COLO829 (cell line): ENCODE results near the gene C12orf57.

Source experiments
- DNase-seq: peaks from one replicate; pipeline ENCODE4 v3.0.0; 2012; ENCODE audit warnings: low spot score

Gene C12orf57

DNA sequence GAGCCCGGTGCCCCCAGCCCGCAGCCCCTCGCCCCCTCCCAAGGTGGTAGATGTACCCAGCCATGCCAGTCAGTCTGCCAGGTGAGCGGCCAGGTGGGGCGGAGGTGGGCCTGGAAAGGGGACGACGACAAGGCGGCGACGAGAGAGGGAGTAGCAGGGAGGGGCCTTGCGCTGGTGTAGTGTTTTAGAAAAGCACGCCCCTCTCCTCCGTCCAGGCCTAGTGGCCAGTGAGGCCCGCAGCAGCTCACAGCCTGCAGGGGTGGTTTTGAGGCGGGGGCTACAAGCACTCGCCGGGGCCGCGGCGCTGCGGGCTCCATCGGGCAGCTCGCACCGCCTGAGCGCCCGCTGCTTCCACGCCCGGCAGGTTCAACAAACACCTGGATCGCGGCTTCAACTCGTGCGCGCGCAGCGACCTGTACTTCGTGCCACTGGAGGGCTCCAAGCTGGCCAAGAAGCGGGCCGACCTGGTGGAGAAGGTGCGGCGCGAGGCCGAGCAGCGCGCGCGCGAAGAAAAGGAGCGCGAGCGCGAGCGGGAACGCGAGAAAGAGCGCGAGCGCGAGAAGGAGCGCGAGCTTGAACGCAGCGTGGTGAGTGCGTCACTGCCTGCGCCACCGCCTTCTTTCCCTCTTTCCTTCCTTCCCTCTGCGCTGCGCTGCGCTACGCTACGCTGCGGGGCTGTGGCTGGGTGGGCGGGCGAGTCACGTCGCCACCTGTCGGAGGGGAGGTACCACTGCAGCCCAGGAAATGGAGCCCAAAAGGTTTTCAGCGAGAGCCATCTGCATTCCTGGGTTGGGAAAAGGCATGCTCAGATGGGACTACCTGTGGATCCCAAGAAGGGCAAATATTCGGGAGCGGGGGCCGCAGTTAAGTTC, 6.1 kb upstream of the C12orf57 start:
- DNase-seq, result peak; percentile 81

DNA sequence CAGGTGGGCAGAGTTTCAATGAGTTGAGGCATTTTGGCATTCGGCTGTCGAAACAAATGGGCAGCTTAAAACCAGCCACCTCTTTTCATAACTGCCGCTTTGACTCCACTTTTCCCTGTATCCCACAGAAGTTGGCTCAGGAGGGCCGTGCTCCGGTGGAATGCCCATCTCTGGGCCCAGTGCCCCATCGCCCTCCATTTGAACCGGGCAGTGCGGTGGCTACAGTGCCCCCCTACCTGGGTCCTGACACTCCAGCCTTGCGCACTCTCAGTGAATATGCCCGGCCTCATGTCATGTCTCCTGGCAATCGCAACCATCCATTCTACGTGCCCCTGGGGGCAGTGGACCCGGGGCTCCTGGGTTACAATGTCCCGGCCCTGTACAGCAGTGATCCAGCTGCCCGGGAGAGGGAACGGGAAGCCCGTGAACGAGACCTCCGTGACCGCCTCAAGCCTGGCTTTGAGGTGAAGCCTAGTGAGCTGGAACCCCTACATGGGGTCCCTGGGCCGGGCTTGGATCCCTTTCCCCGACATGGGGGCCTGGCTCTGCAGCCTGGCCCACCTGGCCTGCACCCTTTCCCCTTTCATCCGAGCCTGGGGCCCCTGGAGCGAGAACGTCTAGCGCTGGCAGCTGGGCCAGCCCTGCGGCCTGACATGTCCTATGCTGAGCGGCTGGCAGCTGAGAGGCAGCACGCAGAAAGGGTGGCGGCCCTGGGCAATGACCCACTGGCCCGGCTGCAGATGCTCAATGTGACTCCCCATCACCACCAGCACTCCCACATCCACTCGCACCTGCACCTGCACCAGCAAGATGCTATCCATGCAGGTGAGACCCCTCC, 5.2 kb upstream of the C12orf57 start:
- DNase-seq, result no peak

- no peak for DNase-seq
Measured at GRCh38 chr12:6939191-6939540, 4.7 kb upstream of the C12orf57 start.

DNA sequence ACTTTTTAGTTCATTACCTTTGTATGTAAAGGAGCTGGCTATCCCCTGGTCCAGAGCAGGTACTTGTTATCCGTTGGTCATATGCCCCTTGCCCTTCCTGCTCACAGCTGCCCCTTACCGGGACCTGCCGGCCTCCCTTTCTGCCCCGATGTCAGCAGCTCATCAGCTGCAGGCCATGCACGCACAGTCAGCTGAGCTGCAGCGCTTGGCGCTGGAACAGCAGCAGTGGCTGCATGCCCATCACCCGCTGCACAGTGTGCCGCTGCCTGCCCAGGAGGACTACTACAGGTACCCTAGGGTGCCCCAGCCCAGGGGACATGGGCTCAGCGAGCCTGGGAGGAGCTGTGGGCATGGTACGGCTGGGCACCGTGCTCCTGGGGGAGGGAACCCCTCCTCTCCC, 2.6 kb upstream of the C12orf57 start:
- DNase-seq, result no peak

- no peak for DNase-seq
Measured at GRCh38 chr12:6941782-6942181, 2.0 kb upstream of the C12orf57 start.

- DNase-seq, result no peak
Measured at GRCh38 chr12:6942331-6942665, 1.5 kb upstream of the C12orf57 start.

DNA sequence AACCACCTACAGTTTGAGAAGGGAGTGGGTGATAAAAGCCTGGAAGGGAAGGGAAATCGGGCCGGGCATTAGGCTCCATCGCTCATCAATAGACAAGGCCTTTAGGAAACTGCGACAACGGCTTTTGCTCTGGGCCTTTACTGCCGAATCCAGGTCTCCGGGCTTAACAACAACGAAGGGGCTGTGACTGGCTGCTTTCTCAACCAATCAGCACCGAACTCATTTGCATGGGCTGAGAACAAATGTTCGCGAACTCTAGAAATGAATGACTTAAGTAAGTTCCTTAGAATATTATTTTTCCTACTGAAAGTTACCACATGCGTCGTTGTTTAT, 467 bp upstream of the C12orf57 start:
- peak; percentile 92 for DNase-seq

DNA sequence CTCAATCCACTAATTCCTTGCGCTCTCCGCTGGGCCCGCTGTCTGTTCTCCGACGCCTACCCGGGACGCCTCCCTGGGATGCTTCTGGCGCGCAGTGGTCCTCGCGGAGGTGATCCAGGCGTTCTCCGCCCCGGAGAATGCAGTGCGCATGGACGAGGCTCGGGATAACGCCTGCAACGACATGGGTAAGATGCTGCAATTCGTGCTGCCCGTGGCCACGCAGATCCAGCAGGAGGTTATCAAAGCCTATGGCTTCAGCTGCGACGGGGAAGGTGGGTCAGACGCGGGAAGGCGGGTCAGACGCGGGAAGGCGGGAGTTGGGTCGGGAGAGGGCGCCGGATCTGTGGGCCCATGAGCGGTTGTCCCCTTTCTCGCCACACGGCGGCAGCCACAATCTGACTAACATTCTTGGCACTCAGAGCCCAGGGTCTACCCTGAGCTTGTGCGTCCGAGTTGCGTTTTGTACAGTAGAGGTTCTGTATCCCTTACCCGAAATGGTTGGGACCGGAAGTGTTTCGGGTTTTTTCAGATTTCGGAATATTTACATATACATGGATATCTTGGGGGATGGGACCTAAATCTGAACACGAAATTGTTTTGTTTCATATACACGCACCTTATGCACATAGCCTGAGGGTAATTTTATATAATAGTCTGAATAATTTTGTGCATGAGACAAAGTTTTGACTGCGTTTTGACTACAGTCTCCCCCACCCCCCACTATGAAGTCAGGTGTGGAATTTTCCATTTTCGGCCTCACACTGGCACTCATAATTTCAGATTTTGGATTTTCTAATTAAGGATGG, 762 bp downstream of the C12orf57 start:
- peak; percentile 85 for DNase-seq

DNA sequence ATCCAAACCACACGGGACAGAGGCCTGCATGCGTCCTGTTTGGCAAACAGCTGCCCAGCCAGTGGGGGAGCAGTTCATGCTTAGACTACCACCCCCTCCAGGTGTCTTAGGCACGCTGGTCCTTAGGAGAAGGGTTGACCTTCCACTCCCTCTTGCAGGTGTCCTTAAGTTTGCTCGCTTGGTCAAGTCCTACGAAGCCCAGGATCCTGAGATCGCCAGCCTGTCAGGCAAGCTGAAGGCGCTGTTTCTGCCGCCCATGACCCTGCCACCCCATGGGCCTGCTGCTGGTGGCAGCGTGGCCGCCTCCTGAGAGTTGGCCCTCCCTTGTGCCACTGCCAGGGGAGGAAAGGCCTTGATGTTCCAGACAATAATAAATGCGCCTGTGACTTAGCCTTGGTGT, 1.8 kb downstream of the C12orf57 start:
- DNase-seq, result no peak

DNA sequence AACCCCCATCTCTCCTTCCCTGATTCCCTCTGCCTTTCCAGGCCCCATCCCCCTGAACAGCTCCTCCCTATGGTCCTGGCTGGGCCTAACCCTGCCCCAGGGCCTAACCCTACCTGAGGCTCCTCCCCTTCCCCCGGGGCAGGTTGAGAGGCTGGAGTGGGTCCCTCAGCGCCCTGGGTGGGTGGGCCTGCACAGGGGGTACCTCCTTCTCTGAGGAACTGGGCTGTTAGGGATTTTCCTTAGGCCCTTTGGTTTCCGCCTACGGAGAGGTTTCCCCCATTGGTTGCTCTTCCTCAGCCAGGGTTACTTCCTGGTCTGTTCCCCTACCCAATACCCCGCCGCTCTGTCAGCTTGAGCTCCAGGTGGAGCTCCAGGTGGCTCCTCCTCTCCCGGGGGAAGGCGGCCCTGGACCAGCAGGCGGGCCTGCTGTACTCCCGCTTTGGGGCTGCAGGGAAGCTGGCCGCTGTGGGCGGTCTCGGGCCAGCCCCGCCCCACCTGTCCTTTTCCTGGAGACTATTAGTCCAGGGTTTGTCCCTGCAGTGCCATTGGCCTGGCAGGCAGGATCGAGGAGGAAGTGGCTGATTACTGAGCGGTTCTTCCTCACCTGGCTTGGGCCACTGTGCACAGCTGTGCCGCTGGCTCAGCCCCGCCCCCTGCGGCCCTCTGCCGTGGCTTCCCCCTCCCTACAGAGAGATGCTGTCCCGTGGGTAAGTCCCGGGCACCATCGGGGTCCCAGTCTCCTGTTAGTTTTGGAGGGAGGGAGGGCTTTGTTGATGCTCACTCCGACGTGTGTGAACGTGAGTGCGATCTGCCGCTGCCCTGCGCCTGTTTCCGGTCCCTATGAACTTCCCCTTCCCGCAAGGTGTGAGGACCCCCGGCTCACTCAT, 2.5 kb downstream of the C12orf57 start:
- no peak for DNase-seq

- no peak for DNase-seq
Measured at GRCh38 chr12:6946920-6947374, 3.1 kb downstream of the C12orf57 start.

DNA sequence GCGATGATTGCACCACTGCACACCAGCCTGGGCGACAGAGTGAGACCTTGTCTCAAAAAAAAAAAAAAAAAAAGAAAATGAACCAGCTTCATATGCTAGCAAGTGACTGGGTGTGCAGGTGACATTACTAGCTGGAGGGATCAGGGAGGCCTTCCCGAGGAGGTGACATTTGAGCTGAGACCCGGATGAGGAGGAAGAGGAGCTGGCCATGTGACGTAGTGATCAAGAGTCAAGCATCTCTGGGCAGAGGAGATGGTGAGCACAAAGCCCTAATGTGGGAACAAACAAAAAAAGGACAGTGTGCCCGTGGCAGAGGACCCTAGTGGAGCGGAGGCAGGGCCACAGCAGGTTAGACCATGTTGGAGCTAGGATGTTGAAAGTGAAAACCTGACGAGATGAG, 3.8 kb downstream of the C12orf57 start:
- no peak for DNase-seq

GRCh38 chr12:6948873-6949594, 5.2 kb downstream of the C12orf57 start:
- no peak for DNase-seq

- no peak for DNase-seq
Measured at GRCh38 chr12:6950401-6950801, 6.6 kb downstream of the C12orf57 start.

DNA sequence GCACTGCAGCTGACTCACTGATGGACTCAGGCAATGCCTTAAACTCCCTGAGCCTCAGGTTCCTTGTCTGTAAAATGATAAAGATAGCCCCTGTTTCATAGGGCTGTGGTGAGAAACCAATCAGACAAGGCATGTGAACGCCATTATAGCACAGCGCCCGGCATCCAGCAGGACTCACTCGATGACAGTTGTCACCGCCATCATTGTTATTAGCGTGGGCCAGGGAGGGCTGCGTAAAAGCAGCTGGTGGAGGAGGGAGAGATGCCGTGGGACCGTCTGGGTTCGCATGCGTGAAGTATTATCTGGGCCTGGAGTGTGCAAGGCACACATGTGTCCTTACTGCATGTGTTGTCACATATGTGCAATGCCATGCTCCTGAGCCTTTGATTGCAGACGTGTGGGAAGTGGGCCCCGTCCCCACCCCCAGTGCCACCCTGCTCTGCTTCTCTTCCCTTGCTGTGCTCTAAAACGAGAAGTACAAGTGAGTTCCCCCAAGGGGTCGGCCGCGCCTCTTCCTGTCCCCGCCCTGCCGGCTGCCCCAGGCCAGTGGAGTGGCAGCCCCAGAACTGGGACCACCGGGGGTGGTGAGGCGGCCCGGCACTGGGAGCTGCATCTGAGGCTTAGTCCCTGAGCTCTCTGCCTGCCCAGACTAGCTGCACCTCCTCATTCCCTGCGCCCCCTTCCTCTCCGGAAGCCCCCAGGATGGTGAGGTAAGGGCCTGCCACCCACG, 7.2 kb downstream of the C12orf57 start, which contains the start of gene PTPN6:
TSS of gene PTPN6 (plus strand) at position 546 of the 730 bp plus-strand sequence. CDS start at position 703, 157 bp downstream.
- no peak for DNase-seq

DNA sequence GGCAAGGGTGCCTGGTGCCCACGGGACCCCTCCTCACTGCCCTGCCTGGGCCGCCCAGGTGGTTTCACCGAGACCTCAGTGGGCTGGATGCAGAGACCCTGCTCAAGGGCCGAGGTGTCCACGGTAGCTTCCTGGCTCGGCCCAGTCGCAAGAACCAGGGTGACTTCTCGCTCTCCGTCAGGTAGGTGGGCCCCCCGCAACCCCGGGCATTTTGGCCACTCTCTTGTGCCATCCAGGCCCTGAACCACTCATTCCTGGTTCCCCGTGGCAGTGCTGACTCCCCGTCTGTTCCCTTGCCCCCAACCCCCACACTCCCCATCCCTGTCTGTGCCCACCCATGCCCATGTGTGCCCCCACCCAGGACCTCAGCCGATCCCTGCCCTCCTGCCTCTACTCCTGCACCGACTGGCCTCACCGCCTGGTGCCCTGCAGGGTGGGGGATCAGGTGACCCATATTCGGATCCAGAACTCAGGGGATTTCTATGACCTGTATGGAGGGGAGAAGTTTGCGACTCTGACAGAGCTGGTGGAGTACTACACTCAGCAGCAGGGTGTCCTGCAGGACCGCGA, 7.8 kb downstream of the C12orf57 start:
- no peak for DNase-seq

DNA sequence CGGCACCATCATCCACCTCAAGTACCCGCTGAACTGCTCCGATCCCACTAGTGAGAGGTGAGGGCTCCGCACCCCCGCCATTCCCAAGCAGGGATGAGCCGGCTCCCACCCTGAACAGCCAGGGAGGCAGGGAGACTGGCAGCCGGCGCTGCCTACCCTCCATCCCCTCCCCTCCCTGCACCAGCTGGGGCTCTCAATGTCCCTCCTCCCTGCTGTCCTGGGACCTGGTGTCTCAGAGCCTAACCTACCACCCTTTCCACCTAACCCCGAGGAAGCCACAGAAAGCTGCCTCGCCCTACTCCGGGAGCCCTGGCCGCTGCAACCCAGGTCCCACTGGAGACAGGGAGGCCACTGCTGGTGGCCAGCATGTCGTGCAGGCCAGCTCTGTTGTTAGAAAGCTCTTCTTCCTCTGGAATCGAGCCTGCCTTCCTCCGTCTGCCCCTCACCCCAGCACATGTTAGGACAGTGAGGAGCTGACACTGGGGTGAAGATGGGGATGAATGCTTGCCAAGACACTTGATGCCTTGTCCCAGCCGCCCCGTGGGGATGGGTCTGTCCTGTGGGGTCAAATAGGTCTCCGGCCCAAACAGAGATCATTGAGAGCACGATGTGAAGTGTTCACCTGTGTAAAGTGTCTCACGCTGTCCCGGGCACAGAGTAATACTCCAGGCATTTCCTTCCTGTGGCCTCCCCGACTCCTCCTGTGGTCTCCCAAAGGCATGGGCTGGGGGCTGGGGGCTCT, 8.5 kb downstream of the C12orf57 start:
- DNase-seq, result no peak

DNA sequence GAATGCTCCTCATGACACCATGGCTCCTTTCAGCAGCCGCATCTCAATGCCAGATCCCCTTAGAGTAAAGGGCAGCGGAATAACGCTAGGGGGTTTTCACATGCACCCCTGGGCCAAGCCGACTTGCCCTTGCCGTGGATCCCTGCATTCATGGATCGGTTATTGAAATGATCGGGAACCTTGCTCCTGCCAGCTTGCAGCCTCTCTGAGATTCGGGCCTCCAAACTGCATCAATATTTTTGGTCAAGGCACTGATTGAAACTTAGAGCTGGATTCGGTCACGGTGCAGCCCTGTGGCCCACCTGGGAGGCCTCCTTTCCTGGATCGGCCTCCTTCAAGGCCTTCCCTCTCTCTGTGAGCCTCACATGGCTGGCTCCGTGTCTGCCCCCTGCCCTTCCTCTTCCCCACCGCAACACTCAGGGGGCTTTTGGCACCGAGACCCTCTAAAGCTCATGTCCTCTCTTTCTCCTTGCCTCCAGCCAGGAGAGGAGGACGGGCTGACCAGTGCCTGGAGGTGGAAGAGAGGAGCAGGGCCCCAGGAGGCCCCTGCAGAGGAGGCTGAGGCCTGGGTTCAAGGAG, 9.1 kb downstream of the C12orf57 start:
- DNase-seq, result no peak
